ENCODE data around the gene EIF3L. TPM values are rescaled to one million over a fixed set of nuclear protein-coding genes. Genes with fewer than 3 reads are reported as not detected.

EIF3L gene
- total and polyA plus RNA-seq, 10 of the 15 experiments (the other 5 are each of a cell fraction or from before 2014, with no cell fraction given) = 294 to 1,037 (median 618) TPM

DNA sequence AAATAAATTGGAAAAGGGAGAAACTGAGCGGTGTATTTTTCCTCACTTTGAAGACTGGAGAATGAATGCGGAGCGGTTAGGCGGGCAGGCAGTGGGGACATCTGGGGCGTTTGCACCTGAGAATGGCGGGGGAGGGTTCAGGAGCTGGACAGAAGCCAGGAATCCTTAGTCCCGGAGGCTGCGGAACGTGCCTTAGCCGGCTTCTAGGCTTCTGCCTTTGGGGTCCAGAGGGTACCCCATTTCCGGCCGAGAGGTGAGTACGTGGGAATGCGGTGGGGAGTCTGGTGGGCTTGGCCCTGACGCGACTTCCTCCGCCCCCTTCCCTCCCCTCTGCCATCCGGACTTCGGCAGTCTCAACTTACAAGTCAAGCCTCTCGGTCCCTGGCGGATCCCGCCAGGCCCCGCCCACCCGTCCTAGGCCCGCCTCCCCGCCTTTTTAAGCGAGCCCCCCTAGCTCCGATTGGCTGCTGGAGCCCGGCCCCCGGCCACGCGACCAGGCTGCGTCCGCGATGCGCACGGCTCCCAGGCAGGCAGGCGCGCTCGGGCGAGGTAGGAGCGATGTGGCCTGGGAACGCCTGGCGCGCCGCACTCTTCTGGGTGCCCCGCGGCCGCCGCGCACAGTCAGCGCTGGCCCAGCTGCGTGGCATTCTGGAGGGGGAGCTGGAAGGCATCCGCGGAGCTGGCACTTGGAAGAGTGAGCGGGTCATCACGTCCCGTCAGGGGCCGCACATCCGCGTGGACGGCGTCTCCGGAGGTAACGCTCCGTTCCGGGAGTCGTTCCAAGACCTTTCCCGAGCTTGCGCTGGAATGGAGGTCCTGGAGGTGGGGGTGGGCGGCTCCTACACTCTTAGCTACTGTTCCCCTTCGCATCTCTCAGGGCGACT is 41.6 kb upstream of the EIF3L start, which contains the start of gene GCAT (continued):
- TF ChIP-seq, protein P1, sequence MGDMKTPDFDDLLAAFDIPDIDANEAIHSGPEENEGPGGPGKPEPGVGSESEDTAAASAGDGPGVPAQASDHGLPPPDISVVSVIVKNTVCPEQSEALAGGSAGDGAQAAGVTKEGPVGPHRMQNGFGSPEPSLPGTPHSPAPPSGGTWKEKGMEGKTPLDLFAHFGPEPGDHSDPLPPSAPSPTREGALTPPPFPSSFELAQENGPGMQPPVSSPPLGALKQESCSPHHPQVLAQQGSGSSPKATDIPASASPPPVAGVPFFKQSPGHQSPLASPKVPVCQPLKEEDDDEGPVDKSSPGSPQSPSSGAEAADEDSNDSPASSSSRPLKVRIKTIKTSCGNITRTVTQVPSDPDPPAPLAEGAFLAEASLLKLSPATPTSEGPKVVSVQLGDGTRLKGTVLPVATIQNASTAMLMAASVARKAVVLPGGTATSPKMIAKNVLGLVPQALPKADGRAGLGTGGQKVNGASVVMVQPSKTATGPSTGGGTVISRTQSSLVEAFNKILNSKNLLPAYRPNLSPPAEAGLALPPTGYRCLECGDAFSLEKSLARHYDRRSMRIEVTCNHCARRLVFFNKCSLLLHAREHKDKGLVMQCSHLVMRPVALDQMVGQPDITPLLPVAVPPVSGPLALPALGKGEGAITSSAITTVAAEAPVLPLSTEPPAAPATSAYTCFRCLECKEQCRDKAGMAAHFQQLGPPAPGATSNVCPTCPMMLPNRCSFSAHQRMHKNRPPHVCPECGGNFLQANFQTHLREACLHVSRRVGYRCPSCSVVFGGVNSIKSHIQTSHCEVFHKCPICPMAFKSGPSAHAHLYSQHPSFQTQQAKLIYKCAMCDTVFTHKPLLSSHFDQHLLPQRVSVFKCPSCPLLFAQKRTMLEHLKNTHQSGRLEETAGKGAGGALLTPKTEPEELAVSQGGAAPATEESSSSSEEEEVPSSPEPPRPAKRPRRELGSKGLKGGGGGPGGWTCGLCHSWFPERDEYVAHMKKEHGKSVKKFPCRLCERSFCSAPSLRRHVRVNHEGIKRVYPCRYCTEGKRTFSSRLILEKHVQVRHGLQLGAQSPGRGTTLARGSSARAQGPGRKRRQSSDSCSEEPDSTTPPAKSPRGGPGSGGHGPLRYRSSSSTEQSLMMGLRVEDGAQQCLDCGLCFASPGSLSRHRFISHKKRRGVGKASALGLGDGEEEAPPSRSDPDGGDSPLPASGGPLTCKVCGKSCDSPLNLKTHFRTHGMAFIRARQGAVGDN (IDR thresholded peaks at IDR 0.05) = peak; percentile 32; the same call in 1 of the 2 replicates
- peak in 1 of 2 experiments; percentile 3; a peak in 1 of 3 replicates for TF ChIP-seq EGR1 (IDR thresholded peaks at IDR 0.05; ENCODE audit: borderline replicate concordance in 1 of 2, low read depth in 2 of 2, low read length in 2 of 2)
- no peak for TF ChIP-seq TBL1XR1 (IDR thresholded peaks at IDR 0.05; ENCODE audit: low read depth, low read length)
- TF ChIP-seq NFYB (IDR thresholded peaks at IDR 0.05; ENCODE audit: insufficient read depth, low read depth, low read length) = peak; percentile 92
- TF ChIP-seq, protein P2, sequence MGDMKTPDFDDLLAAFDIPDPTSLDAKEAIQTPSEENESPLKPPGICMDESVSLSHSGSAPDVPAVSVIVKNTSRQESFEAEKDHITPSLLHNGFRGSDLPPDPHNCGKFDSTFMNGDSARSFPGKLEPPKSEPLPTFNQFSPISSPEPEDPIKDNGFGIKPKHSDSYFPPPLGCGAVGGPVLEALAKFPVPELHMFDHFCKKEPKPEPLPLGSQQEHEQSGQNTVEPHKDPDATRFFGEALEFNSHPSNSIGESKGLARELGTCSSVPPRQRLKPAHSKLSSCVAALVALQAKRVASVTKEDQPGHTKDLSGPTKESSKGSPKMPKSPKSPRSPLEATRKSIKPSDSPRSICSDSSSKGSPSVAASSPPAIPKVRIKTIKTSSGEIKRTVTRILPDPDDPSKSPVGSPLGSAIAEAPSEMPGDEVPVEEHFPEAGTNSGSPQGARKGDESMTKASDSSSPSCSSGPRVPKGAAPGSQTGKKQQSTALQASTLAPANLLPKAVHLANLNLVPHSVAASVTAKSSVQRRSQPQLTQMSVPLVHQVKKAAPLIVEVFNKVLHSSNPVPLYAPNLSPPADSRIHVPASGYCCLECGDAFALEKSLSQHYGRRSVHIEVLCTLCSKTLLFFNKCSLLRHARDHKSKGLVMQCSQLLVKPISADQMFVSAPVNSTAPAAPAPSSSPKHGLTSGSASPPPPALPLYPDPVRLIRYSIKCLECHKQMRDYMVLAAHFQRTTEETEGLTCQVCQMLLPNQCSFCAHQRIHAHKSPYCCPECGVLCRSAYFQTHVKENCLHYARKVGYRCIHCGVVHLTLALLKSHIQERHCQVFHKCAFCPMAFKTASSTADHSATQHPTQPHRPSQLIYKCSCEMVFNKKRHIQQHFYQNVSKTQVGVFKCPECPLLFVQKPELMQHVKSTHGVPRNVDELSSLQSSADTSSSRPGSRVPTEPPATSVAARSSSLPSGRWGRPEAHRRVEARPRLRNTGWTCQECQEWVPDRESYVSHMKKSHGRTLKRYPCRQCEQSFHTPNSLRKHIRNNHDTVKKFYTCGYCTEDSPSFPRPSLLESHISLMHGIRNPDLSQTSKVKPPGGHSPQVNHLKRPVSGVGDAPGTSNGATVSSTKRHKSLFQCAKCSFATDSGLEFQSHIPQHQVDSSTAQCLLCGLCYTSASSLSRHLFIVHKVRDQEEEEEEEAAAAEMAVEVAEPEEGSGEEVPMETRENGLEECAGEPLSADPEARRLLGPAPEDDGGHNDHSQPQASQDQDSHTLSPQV (IDR thresholded peaks at IDR 0.05) = no peak
- TF ChIP-seq HDGF (IDR thresholded peaks at IDR 0.05) = 0 out of 2 replicates have a peak, but pooled peaks have one; percentile 56
- TF ChIP-seq TCF7 (IDR thresholded peaks at IDR 0.05; ENCODE audit: borderline replicate concordance) = no peak
- TF ChIP-seq POLR2AphosphoS5 (IDR thresholded peaks at IDR 0.05; ENCODE audit: low read length) = peak; percentile 63; the same call in 1 of the 2 replicates
- TF ChIP-seq NR2F1 (conservative IDR thresholded peaks at IDR 0.05) = no peak
- TF ChIP-seq POLR2A (IDR thresholded peaks at IDR 0.05; ENCODE audit: low read depth, low read length) = peak; percentile 88
- peak; percentile 51; the same call in 1 of the 2 replicates for TF ChIP-seq CHD2 (IDR thresholded peaks at IDR 0.05; ENCODE audit: borderline replicate concordance, low read depth, low read length)
- TF ChIP-seq CREB1 (IDR thresholded peaks at IDR 0.05; ENCODE audit: low read depth) = peak; percentile 90
- no peak for TF ChIP-seq SUZ12 (IDR thresholded peaks at IDR 0.05; ENCODE audit: unreplicated experiment)
- TF ChIP-seq, protein P3, sequence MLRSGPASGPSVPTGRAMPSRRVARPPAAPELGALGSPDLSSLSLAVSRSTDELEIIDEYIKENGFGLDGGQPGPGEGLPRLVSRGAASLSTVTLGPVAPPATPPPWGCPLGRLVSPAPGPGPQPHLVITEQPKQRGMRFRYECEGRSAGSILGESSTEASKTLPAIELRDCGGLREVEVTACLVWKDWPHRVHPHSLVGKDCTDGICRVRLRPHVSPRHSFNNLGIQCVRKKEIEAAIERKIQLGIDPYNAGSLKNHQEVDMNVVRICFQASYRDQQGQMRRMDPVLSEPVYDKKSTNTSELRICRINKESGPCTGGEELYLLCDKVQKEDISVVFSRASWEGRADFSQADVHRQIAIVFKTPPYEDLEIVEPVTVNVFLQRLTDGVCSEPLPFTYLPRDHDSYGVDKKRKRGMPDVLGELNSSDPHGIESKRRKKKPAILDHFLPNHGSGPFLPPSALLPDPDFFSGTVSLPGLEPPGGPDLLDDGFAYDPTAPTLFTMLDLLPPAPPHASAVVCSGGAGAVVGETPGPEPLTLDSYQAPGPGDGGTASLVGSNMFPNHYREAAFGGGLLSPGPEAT (IDR thresholded peaks at IDR 0.05; ENCODE audit: low read depth) = peak; percentile 26; the same call in 1 of the 2 replicates
- TF ChIP-seq, protein P4, sequence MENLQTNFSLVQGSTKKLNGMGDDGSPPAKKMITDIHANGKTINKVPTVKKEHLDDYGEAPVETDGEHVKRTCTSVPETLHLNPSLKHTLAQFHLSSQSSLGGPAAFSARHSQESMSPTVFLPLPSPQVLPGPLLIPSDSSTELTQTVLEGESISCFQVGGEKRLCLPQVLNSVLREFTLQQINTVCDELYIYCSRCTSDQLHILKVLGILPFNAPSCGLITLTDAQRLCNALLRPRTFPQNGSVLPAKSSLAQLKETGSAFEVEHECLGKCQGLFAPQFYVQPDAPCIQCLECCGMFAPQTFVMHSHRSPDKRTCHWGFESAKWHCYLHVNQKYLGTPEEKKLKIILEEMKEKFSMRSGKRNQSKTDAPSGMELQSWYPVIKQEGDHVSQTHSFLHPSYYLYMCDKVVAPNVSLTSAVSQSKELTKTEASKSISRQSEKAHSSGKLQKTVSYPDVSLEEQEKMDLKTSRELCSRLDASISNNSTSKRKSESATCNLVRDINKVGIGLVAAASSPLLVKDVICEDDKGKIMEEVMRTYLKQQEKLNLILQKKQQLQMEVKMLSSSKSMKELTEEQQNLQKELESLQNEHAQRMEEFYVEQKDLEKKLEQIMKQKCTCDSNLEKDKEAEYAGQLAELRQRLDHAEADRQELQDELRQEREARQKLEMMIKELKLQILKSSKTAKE (IDR thresholded peaks at IDR 0.05; ENCODE audit: low read depth, poor library complexity, severe bottlenecking) = no peak
